Karpas-422 (cell line): Measurements from ENCODE around the gene PCBP4. TPM values are rescaled to one million over a fixed set of nuclear protein-coding genes. Genes with fewer than 3 reads are reported as not detected.

Source experiments
- DNase-seq: peaks from one replicate; pipeline ENCODE4 v3.0.0-alpha.2; 2015
- H2AFZ ChIP-seq: fragments of 200-600 bp; sonication (generic); 2 replicates; pipeline ENCODE4 v1.6.1; 2014; ENCODE audit warnings: antibody characterized with exemption, low read length, mixed read lengths
- H3K27ac ChIP-seq: fragments of 200-600 bp; sonication (generic); 2 replicates; pipeline ENCODE4 v1.5.1; 2014; ENCODE audit warnings: mild to moderate bottlenecking, low read length, moderate library complexity
- H3K27me3 ChIP-seq: fragments of 200-600 bp; sonication (generic); 2 replicates; pipeline ENCODE4 v1.6.1; 2014; ENCODE audit warnings: low read length, mixed read lengths
- H3K36me3 ChIP-seq: fragments of 200-600 bp; sonication (generic); 2 replicates; pipeline ENCODE4 v1.6.1; 2014; ENCODE audit warnings: low read length, mixed read lengths; ENCODE audit not compliant: insufficient read depth
- H3K4me1 ChIP-seq: fragments of 200-600 bp; sonication (generic); 2 replicates; pipeline ENCODE4 v1.6.1; 2014; ENCODE audit warnings: mild to moderate bottlenecking, low read length, mixed read lengths
- H3K4me2 ChIP-seq: fragments of 200-600 bp; sonication (generic); 2 replicates; pipeline ENCODE4 v1.6.1; 2014; ENCODE audit warnings: low read length, low read depth, mild to moderate bottlenecking; ENCODE audit not compliant: poor library complexity, severe bottlenecking
- H3K4me3 ChIP-seq: fragments of 200-600 bp; sonication (generic); 2 replicates; pipeline ENCODE4 v1.5.1; 2014; ENCODE audit warnings: mild to moderate bottlenecking, antibody characterized with exemption, low read length, mixed read lengths
- H3K79me2 ChIP-seq: fragments of 200-600 bp; sonication (generic); 2 replicates; pipeline ENCODE4 v1.6.1; 2014; ENCODE audit warnings: mild to moderate bottlenecking, low read length, mixed read lengths
- H3K9ac ChIP-seq: fragments of 200-600 bp; sonication (generic); 2 replicates; pipeline ENCODE4 v1.6.0; 2014; ENCODE audit warnings: low read length
- H3K9me2 ChIP-seq: fragments of 200-600 bp; sonication (generic), shearing (Covaris generic); replicated peaks from 2 replicates; pipeline ENCODE4 v1.6.0; 2014; ENCODE audit warnings: mild to moderate bottlenecking, low read length, moderate library complexity; ENCODE audit not compliant: insufficient read depth
- H3K9me3 ChIP-seq: fragments of 300-700, 200-600 bp; sonication (generic); 2 replicates; pipeline ENCODE4 v1.6.1; 2014; ENCODE audit warnings: low read length, mixed read lengths
- H4K20me1 ChIP-seq: fragments of 200-600 bp; sonication (generic); 2 replicates; pipeline ENCODE4 v1.6.1; 2014; ENCODE audit warnings: mild to moderate bottlenecking, antibody characterized with exemption, low read length, low read depth; ENCODE audit not compliant: insufficient read depth
- total RNA-seq: library from RNA; depleted of rRNA; stranded (reverse); fragments of >200 nt; shearing (Covaris generic); gene quantifications from 2 replicates; pipeline ENCODE4 v1.2.3, GENCODE V29; 2014; ENCODE audit warnings: low replicate concordance

Gene PCBP4
- total RNA-seq, 1 experiment from 2014 or later = 17.9 TPM

DNA sequence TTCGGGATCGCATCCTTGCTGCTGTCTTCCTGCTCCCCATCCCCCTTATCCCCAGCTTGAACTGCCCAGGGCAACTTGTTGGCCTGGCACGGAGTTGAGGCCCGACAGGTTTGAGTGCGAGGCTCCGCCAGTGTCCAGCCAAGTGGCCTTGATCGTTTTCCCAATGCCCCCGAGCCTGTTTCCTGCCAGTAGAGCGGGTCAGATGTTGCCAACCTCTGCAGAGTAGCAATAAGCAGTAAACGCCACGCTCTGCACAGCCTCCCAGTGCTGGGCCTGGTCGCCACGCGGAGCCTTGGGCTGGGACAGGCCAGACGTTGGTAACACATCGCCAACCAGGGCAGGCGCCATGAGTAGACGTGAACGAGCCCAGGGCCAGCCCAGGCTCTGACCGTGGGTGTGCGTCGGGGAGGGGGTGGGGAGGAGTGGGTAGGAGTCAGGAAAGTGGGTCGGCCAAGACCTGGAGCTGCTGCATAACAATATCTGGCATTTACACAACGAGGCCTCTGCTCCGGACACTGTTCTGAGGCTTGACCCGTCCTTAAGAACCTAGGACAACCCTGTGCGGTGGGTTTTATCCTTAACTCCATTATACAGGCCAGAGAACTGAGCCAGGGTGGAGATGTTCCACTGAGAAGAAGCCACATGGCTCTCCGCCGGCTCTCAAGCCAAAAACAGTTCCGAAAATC is 7.2 kb upstream of the PCBP4 start:
- Histone ChIP-seq H3K9ac (peak overlapping the region; percentile 99), H4K20me1 (no peaks in the 10 kb centered on the region), H3K36me3 (0 out of 2 replicates have a peak, but pooled peaks cover 2% of the 10 kb centered on the region), H3K4me1 (peaks cover 41% of the 10 kb centered on the region), H3K79me2 (peaks cover 46% of the 10 kb centered on the region), H3K27ac (peak overlapping the region; percentile 90), H2AFZ (peak overlapping the region; percentile 76; the same call in 1 of the 2 replicates), H3K9me3 (no peaks in the 10 kb centered on the region), H3K4me2 (peak overlapping the region; percentile 97), H3K27me3 (no peaks in the 10 kb centered on the region), H3K4me3 (peak overlapping the region; percentile 96), H3K9me2 (no peaks in the 10 kb centered on the region)
- DNase-seq = peak; percentile 77

DNA sequence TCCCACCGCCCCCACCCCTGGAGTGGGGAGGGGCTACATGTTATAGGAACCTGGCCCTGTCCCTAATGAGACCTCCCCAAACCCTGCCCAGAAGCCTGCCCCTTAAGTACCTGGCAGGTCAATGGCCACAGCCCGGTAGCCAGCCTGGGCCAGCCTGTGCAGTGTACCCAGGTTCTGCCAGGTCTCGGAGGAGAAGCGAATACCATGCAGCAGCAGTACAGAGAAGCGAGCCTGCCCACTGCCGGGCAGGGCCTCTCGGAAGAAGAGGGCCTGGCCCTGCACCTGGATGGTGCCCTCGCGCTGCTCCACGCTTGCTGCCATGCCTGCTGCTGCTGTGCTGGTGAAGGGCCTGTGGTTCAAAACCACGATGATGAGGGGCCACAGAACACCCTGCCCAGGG is 4.1 kb upstream of the PCBP4 start:
- peak overlapping the region; percentile 21 for H3K4me2 ChIP-seq
- no peaks in the 10 kb centered on the region for H3K9me2 ChIP-seq
- peaks cover 60% of the 10 kb centered on the region for H3K4me1 ChIP-seq
- no peak overlapping the region for H3K27ac ChIP-seq
- H3K36me3 ChIP-seq = 0 out of 2 replicates have a peak, but pooled peaks cover 2% of the 10 kb centered on the region
- H3K79me2 ChIP-seq = peaks cover 36% of the 10 kb centered on the region
- DNase-seq = no peak
- no peaks in the 10 kb centered on the region for H3K27me3 ChIP-seq
- no peak overlapping the region for H2AFZ ChIP-seq
- H4K20me1 ChIP-seq = no peaks in the 10 kb centered on the region
- H3K9me3 ChIP-seq = no peaks in the 10 kb centered on the region
- no peak overlapping the region for H3K9ac ChIP-seq
- H3K4me3 ChIP-seq = no peak overlapping the region

DNA sequence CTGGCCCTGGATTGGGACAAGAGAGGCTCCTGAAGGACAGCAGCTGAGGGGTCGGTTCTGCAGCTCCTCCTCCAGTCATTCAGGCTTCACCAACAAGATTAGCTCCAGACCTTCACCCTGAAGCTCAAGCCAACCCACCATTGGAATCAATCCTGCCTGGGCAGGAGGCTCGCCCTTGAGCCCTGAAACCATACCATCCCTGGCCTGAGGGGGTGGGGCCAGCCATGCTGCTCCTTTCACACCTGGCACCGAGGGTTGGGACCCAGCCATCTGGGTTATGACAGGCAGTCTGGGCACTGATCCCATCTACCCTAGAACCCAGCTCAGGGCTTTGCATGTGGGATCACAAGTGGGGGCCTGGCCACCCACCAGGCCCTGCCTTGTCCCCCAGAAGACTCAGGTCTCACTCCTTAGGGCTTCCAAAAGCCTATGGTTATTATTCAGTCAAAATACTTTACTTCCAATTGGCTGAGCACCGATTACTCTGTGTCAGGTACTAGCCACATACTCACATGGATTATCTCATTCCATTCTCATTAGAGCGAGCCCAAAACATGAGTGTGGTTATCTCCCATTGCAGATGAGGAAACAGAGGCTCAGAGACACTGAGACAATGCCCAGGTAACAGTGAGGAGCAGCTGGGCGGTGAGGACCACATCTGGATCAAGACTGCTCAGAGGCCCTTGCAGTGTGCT is 3.5 kb upstream of the PCBP4 start:
- Histone ChIP-seq H3K4me1 (peaks cover 61% of the 10 kb centered on the region), H3K4me3 (no peak overlapping the region), H4K20me1 (no peaks in the 10 kb centered on the region), H3K4me2 (peak overlapping the region; percentile 21), H3K36me3 (0 out of 2 replicates have a peak, but pooled peaks cover 2% of the 10 kb centered on the region), H3K9me3 (no peaks in the 10 kb centered on the region), H3K79me2 (peaks cover 36% of the 10 kb centered on the region), H3K9ac (no peak overlapping the region), H3K27ac (no peak overlapping the region; the same call in 1 of the 2 replicates), H3K27me3 (no peaks in the 10 kb centered on the region), H3K9me2 (no peaks in the 10 kb centered on the region), H2AFZ (no peak overlapping the region)
- DNase-seq = no peak

DNA sequence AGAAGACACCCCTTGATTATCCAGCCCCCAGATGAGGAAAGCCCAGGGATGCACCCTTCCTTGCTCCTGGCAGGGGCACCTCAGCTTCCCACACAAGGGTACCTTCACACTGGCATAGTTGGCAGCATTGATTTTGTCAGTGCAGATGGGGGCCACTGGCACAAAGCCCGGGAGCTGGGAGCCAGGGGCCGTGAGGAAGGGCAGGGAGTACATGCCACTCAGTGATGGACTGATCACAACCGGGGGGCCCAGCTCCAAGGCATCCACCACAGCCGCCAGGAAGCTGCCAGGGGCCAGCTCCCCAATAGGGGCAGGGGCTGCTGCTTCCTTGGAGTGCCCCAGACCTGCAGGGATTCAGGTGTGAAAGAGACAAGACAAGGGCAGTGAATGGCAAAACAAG is 2.6 kb upstream of the PCBP4 start:
- Histone ChIP-seq H3K27me3 (no peaks in the 10 kb centered on the region), H3K4me2 (no peak overlapping the region), H4K20me1 (no peaks in the 10 kb centered on the region), H3K79me2 (peaks cover 30% of the 10 kb centered on the region), H3K9me2 (no peaks in the 10 kb centered on the region), H3K9ac (no peak overlapping the region), H3K4me1 (peaks cover 56% of the 10 kb centered on the region), H3K9me3 (no peaks in the 10 kb centered on the region), H2AFZ (no peak overlapping the region), H3K27ac (no peak overlapping the region; the same call in 1 of the 2 replicates), H3K36me3 (0 out of 2 replicates have a peak, but pooled peaks cover 2% of the 10 kb centered on the region), H3K4me3 (no peak overlapping the region)
- DNase-seq = no peak

DNA sequence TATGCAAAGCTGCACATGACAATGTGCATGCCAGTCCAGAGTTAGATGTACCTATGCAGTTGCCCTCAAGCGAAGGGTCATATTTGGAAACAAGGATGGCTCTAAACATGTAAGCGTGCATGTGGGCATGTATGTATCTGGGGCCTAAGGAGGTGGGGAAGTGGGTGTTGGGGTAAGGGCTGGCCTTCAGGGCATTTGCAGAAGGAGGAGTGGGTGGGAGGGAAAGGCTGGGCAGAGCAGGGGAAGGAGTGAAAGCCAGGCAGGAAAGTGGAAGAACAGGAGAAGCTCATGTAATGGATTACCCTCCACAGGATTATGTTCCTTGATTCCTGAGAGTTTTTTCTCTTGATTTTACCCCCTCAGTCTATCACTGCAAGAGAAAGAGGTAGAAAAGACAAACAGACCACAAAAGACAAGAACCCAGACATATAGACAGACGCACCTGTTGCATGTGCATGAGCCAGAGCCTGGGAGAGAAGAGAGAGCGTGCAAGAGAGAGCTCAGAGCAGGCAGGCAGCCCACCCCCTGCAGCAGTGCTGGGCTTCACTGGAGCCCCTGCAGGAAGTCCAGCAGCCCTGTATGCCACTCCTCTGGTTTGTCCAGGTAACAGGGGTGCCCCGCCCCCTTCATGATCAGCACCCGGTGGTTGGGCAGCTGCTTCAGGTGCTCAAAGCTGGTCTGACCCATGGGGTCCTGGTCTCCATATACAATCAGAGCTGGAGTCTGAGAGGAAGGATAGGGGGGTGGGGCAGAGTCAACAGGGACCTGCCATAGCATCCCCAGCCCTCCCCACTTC is 1.8 kb upstream of the PCBP4 start:
- H3K4me2 ChIP-seq = peak overlapping the region; percentile 76

DNA sequence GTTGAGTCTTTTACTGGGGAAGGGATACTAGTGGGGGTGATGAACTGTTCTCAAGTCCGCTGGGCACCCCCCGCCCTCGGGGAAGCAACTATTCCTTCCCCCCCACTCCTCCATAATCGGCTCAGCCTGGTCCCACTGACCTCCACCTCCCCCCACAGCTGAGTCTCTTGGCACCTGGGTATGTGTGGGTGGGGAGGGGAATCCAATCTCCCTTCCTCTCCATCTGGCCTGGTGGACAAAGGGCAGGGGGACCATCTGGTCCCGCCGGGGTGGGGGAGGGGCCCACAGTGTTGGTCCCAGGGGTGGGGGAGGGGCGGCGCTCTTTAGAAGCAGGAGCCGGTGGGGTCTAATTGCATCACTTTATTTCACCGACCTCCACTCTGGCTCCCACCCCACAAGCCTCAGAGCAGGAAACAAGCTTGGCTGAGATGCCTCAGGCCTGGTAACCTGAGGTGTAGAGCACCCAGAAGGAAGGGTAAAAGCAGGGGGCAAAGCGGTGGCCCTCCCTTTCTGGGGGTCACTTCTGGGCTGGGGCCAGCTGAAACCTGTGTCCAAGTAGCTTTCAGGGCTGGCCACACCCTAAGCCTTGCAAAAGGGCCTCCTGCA is 1.0 kb upstream of the PCBP4 start:
- H4K20me1 ChIP-seq = 0 out of 2 replicates have a peak, but pooled peaks cover 3% of the 10 kb centered on the region
- H3K9me2 ChIP-seq = no peaks in the 10 kb centered on the region
- H3K79me2 ChIP-seq = peaks cover 16% of the 10 kb centered on the region
- no peak overlapping the region for H2AFZ ChIP-seq
- peaks cover 47% of the 10 kb centered on the region for H3K4me1 ChIP-seq
- peak overlapping the region; percentile 82 for H3K9ac ChIP-seq
- H3K36me3 ChIP-seq = 0 out of 2 replicates have a peak, but pooled peaks cover 2% of the 10 kb centered on the region
- H3K4me2 ChIP-seq = peak overlapping the region; percentile 76
- peak overlapping the region; percentile 75 for H3K27ac ChIP-seq
- H3K4me3 ChIP-seq = peak overlapping the region; percentile 79
- no peak for DNase-seq
- H3K9me3 ChIP-seq = no peaks in the 10 kb centered on the region
- no peaks in the 10 kb centered on the region for H3K27me3 ChIP-seq

More for the DNA sequence above, 1.8 kb upstream of the PCBP4 start:
- Histone ChIP-seq H3K36me3 (0 out of 2 replicates have a peak, but pooled peaks cover 2% of the 10 kb centered on the region), H4K20me1 (no peaks in the 10 kb centered on the region), H3K9me3 (no peaks in the 10 kb centered on the region), H3K9ac (peak overlapping the region; percentile 82), H3K27ac (peak overlapping the region; percentile 75; the same call in 1 of the 2 replicates), H2AFZ (no peak overlapping the region), H3K79me2 (peaks cover 23% of the 10 kb centered on the region), H3K9me2 (no peaks in the 10 kb centered on the region), H3K4me3 (peak overlapping the region; percentile 79; the same call in 1 of the 2 replicates), H3K27me3 (no peaks in the 10 kb centered on the region), H3K4me1 (peaks cover 49% of the 10 kb centered on the region)
- no peak for DNase-seq

DNA sequence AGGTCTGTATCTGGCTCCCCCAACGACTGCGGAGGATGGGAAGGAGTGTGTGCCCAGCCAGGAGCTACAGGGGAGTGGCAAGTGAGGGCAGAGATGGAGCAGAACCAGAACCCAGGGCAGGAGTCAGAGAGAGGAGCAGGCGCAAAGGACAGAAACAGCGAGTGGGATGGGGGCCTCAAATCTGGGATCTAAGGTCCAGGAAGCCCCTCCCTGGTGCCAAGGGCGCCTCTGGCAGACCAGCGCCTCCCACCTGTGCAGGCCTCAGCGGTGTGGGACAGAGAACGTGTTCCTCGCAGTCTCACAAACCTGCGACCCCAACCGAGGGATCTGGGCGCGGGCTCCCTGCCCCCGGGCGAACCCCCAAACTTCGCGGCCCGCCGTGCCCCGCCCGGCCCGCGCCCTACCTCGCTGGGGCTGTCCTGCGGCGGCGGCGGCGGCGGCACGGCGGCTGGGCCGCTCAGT is 301 bp downstream of the PCBP4 start:
- Histone ChIP-seq H3K27ac (no peak overlapping the region), H3K79me2 (peaks cover 6% of the 10 kb centered on the region; the same call in 1 of the 2 replicates), H3K9me2 (no peaks in the 10 kb centered on the region), H3K4me2 (peak overlapping the region; percentile 84), H3K27me3 (no peaks in the 10 kb centered on the region), H3K36me3 (0 out of 2 replicates have a peak, but pooled peaks cover 2% of the 10 kb centered on the region), H2AFZ (no peak overlapping the region), H3K9ac (peak overlapping the region; percentile 68), H3K4me3 (peak overlapping the region; percentile 69), H3K9me3 (no peaks in the 10 kb centered on the region), H4K20me1 (peaks cover 11% of the 10 kb centered on the region; the same call in 1 of the 2 replicates), H3K4me1 (peaks cover 42% of the 10 kb centered on the region)
- no peak for DNase-seq
